Measurements from ENCODE around the gene OR2M4.
A peak's percentile ranks its signal among the peaks of the same experiment; 100 is the strongest.

- TF ChIP-seq CTCF (conservative IDR thresholded peaks at IDR 0.05; ENCODE audit: low read depth, low read length) (peak; percentile 40), RAD21 (IDR thresholded peaks at IDR 0.05; ENCODE audit: low read length) (peak; percentile 37), SMC3 (IDR thresholded peaks at IDR 0.05; ENCODE audit: low read depth, low read length) (no peak), USF2 (IDR thresholded peaks at IDR 0.05; ENCODE audit: low read depth, low read length) (no peak), POLR2A (IDR thresholded peaks at IDR 0.05; ENCODE audit: low read depth, low read length) (no peak), MXI1 (IDR thresholded peaks at IDR 0.05; ENCODE audit: borderline replicate concordance, low read depth, low read length) (no peak), ELK1 (IDR thresholded peaks at IDR 0.05; ENCODE audit: borderline replicate concordance, low read depth, low read length) (no peak), CEBPB (IDR thresholded peaks at IDR 0.05; ENCODE audit: low read depth, low read length) (no peak), NFE2L2 (IDR thresholded peaks at IDR 0.05; ENCODE audit: low read depth, low read length) (no peak), RFX5 (IDR thresholded peaks at IDR 0.05; ENCODE audit: low read depth, low read length) (no peak), MAZ (IDR thresholded peaks at IDR 0.05; ENCODE audit: borderline replicate concordance, low read depth, low read length) (no peak)
Observed at GRCh38 chr1:248243204-248243603, 12.0 kb downstream of the OR2M4 start.

Measured in IMR-90 (cell line).